ENCODE measurements around the gene BCAR1. TPM values are rescaled to one million over a fixed set of nuclear protein-coding genes. Genes with fewer than 3 reads are reported as not detected.

Gene BCAR1
- total and polyA plus RNA-seq, 2 of the 13 experiments (the other 11 are each of a cell fraction or from before 2014, with no cell fraction given): 48.1 to 51.7 TPM

- no peak for TF ChIP-seq ZNF710 (CRISPR knock-in tag; IDR thresholded peaks at IDR 0.05; ENCODE audit: borderline replicate concordance)
- no peak for TF ChIP-seq JUNB (CRISPR knock-in tag; IDR thresholded peaks at IDR 0.05; ENCODE audit: borderline replicate concordance)
- TF ChIP-seq MTF1 (CRISPR knock-in tag; IDR thresholded peaks at IDR 0.05): no peak
- 0 out of 2 replicates have a peak, but pooled peaks have one; percentile 52 for TF ChIP-seq HOXD1 (CRISPR knock-in tag; IDR thresholded peaks at IDR 0.05)
- no peak for TF ChIP-seq SCMH1 (CRISPR knock-in tag; IDR thresholded peaks at IDR 0.05; ENCODE audit: borderline replicate concordance)
- no peak for TF ChIP-seq YEATS4 (CRISPR knock-in tag; IDR thresholded peaks at IDR 0.05; ENCODE audit: borderline replicate concordance)
- TF ChIP-seq GABPB1 (CRISPR knock-in tag; IDR thresholded peaks at IDR 0.05): 0 out of 2 replicates have a peak, but pooled peaks have one; percentile 19
- TF ChIP-seq DMAP1 (CRISPR knock-in tag; IDR thresholded peaks at IDR 0.05): no peak
- TF ChIP-seq NFYB (CRISPR knock-in tag; IDR thresholded peaks at IDR 0.05): no peak
- TF ChIP-seq MYC (CRISPR knock-in tag; IDR thresholded peaks at IDR 0.05; ENCODE audit: borderline replicate concordance): peak; percentile 42; the same call in 1 of the 2 replicates
- no peak for TF ChIP-seq SSRP1 (CRISPR knock-in tag; IDR thresholded peaks at IDR 0.05)
- 0 out of 2 replicates have a peak, but pooled peaks have one; percentile 31 for TF ChIP-seq IRF9 (CRISPR knock-in tag; IDR thresholded peaks at IDR 0.05; ENCODE audit: borderline replicate concordance)
- no peak for TF ChIP-seq ZNF780A (CRISPR knock-in tag; IDR thresholded peaks at IDR 0.05)
- no peak for TF ChIP-seq FLYWCH1 (CRISPR knock-in tag; IDR thresholded peaks at IDR 0.05)
- TF ChIP-seq ZBTB2 (CRISPR knock-in tag; IDR thresholded peaks at IDR 0.05; ENCODE audit: low read depth): no peak; the same call in 1 of the 2 replicates
- no peak for TF ChIP-seq NONO (IDR thresholded peaks at IDR 0.05)
- no peak for TF ChIP-seq NONO (CRISPR knock-in tag; conservative IDR thresholded peaks at IDR 0.05)
- TF ChIP-seq E2F2 (CRISPR knock-in tag; IDR thresholded peaks at IDR 0.05; ENCODE audit: borderline replicate concordance): no peak
- no peak for TF ChIP-seq LRRFIP1 (CRISPR knock-in tag; conservative IDR thresholded peaks at IDR 0.05)
- no peak for TF ChIP-seq ELF1 (CRISPR knock-in tag; IDR thresholded peaks at IDR 0.05)
- no peak for TF ChIP-seq GATA4 (IDR thresholded peaks at IDR 0.05; ENCODE audit: borderline replicate concordance, low read depth)
Observed at GRCh38 chr16:75226550-75227360, 24.7 kb downstream of the BCAR1 start (continued).

All from HepG2 (cell line).